ENCODE measurements around the gene FLNA.

The FLNA gene

DNA sequence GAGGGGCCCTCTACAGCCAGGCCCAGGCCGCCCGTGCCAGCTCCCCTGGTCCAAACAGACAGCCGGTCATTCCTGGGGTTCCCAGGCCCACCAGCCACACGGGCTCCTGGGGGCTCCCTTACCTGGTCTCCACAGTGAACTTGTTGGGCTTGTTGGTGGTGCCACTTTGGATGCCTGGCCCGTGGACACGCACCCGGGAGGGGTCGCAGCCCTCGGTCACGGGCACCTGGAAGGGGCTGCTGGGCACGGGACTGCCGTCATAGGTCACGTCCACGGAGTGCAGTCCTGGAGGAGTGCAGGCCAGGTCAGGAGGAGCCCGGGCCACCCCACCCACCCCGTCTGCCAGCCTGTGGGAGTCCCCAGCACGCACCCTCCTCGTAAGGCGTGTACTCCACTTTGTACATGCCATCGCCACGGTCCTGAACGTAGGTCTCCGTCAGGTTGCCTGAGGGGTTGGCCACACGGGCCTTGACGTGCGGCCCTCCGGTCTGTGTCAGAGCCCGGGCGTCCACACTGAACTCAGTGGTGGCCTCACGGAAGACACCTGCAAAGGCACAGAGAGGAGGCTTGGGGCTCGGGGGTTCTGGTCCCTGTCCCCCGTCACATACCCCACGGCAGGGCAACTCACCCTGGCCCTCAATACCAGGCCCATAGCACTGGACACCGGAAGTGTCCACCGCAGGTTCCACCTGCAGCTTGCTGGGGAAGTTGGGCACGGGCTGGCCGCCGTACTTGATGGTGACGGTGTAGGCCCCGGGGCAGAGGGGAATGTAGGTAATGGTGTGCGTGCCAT is 14.9 kb downstream of the FLNA start:
- H3K36me3 ChIP-seq = peaks cover 97% of the 10 kb centered on the region
- H3K9me3 ChIP-seq (ENCODE audit: severe bottlenecking) = no peaks in the 10 kb centered on the region
- DNase-seq = no peak
- TF ChIP-seq CTCF (IDR thresholded peaks at IDR 0.05; ENCODE audit: low read depth, low read length) = no peak
- H3K27me3 ChIP-seq (ENCODE audit: insufficient read depth, low read depth, severe bottlenecking) = peaks cover 19% of the 10 kb centered on the region
- no peak overlapping the region for H3K4me3 ChIP-seq (ENCODE audit: low read depth, low read length)
- no peak overlapping the region for H3K27ac ChIP-seq

- Histone ChIP-seq H3K27ac (no peak overlapping the region), H3K27me3 (ENCODE audit: insufficient read depth, low read depth, severe bottlenecking) (peaks cover 21% of the 10 kb centered on the region), H3K4me3 (ENCODE audit: low read depth, low read length) (no peak overlapping the region), H3K9me3 (ENCODE audit: severe bottlenecking) (no peaks in the 10 kb centered on the region), H3K36me3 (peaks cover 97% of the 10 kb centered on the region)
- no peak for TF ChIP-seq CTCF (IDR thresholded peaks at IDR 0.05; ENCODE audit: low read depth, low read length)
- DNase-seq = no peak
Measured at GRCh38 chrX:154358829-154359228, 15.6 kb downstream of the FLNA start.

- no peak for TF ChIP-seq CTCF (IDR thresholded peaks at IDR 0.05; ENCODE audit: low read depth, low read length)
- peaks cover 97% of the 10 kb centered on the region for H3K36me3 ChIP-seq
- no peak overlapping the region for H3K27ac ChIP-seq
- no peak for DNase-seq
- H3K27me3 ChIP-seq (ENCODE audit: insufficient read depth, low read depth, severe bottlenecking) = peaks cover 24% of the 10 kb centered on the region
- H3K4me3 ChIP-seq (ENCODE audit: low read depth, low read length) = no peak overlapping the region
- no peaks in the 10 kb centered on the region for H3K9me3 ChIP-seq (ENCODE audit: severe bottlenecking)
Measured at GRCh38 chrX:154358011-154358410, 16.4 kb downstream of the FLNA start.

DNA sequence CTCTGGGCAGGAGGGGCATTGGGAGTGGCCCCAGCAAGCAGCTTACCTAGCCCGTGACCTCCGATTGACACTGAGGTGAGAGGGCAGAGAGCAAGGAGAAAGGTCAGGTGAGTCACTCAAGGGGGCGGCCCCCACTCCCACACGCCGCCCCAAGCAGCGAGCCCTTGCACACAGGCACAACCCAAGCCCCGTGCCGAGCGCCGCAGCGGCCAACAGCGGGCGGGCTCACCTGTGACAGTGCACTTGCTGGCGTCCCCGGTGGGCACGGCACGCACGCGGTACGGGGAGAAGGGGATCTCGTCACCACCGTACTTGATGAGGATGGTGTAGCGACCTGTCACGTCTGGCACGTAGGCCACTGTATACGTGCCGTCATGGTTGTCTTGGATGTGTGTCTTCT is 17.2 kb downstream of the FLNA start:
- Histone ChIP-seq H3K27me3 (ENCODE audit: insufficient read depth, low read depth, severe bottlenecking) (peaks cover 23% of the 10 kb centered on the region), H3K4me3 (ENCODE audit: low read depth, low read length) (no peak overlapping the region), H3K27ac (no peak overlapping the region), H3K9me3 (ENCODE audit: severe bottlenecking) (no peaks in the 10 kb centered on the region), H3K36me3 (peaks cover 97% of the 10 kb centered on the region)
- DNase-seq = no peak
- no peak for TF ChIP-seq CTCF (IDR thresholded peaks at IDR 0.05; ENCODE audit: low read depth, low read length)

DNA sequence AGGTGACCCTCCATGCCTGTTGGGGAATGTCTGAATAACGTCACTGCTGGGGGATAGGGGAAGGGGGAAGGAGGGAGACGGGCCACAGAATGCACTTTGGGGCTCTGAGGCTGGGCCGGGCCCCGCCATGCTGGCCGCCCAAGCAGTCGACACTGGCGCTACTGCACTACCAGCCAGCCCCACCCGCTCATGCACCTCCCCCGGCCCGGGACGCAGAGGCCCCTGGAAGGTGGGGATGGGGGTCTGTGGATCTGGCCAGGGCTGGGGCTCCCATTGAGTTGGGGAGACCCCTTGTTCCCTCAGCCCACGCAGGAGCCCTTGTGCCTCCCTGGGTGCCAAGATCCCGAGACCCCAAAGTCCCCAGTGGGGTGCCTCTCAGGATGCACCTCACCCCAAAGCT is 17.8 kb downstream of the FLNA start:
- peaks cover 97% of the 10 kb centered on the region for H3K36me3 ChIP-seq
- no peak for TF ChIP-seq CTCF (IDR thresholded peaks at IDR 0.05; ENCODE audit: low read depth, low read length)
- no peaks in the 10 kb centered on the region for H3K9me3 ChIP-seq (ENCODE audit: severe bottlenecking)
- no peak overlapping the region for H3K4me3 ChIP-seq (ENCODE audit: low read depth, low read length)
- H3K27ac ChIP-seq = no peak overlapping the region
- DNase-seq = no peak
- peaks cover 26% of the 10 kb centered on the region for H3K27me3 ChIP-seq (ENCODE audit: insufficient read depth, low read depth, severe bottlenecking)

- TF ChIP-seq CTCF (IDR thresholded peaks at IDR 0.05; ENCODE audit: low read depth, low read length) = no peak
- H3K9me3 ChIP-seq (ENCODE audit: severe bottlenecking) = no peaks in the 10 kb centered on the region
- H3K36me3 ChIP-seq = peaks cover 100% of the 10 kb centered on the region
- no peak overlapping the region for H3K4me3 ChIP-seq (ENCODE audit: low read depth, low read length)
- no peak overlapping the region for H3K27ac ChIP-seq
- H3K27me3 ChIP-seq (ENCODE audit: insufficient read depth, low read depth, severe bottlenecking) = peaks cover 31% of the 10 kb centered on the region
- no peak for DNase-seq
Measured at GRCh38 chrX:154355776-154356140, 18.7 kb downstream of the FLNA start.
